Gastroesophageal sphincter (tissue), 4 donors: ENCODE measurements around the gene EVI5L. TPM values are rescaled to one million over a fixed set of nuclear protein-coding genes. Genes with fewer than 3 reads are reported as not detected.
A peak's percentile ranks its signal among the peaks of the same experiment; 100 is the strongest.
"Not testable (repeated sequence)": the region's sequence is repeated elsewhere in the genome, so short reads cannot be mapped to it uniquely, and the experiment has no call there.

Experiments
- ATAC-seq: fragments of 150-250 bp; one replicate; pipeline ENCODE4 v1.9.1; 2016; ENCODE audit warnings: mild to moderate bottlenecking, moderate library complexity
- H3K27ac ChIP-seq, 4 donors: fragments of 200-600 bp; sonication (generic) in 3 of 4; 1 replicate in 3 of 4; 2 replicates in 1 of 4; pipeline ENCODE4 v1.5.1; 2016 to 2019
- H3K27me3 ChIP-seq: fragments of 200-600 bp; sonication (generic); one replicate; pipeline ENCODE4 v1.5.1; 2019
- H3K36me3 ChIP-seq, 2 donors: fragments of 200-600 bp; sonication (generic); one replicate each; pipeline ENCODE4 v1.5.1; 2019; ENCODE audit warnings: control low read depth in 1 of 2
- H3K4me1 ChIP-seq, 3 donors: fragments of 200-600 bp; sonication (generic); 1 replicate in 2 of 3; 2 replicates in 1 of 3; pipeline ENCODE4 v1.5.1; 2016 to 2019; ENCODE audit warnings: control low read depth in 2 of 3
- H3K4me3 ChIP-seq, 2 donors: fragments of 200-600 bp; sonication (generic); one replicate each; pipeline ENCODE4 v1.5.1; 2019; ENCODE audit warnings: mild to moderate bottlenecking in 1 of 2, moderate library complexity in 1 of 2
- H3K9me3 ChIP-seq, 3 donors: fragments of 200-600 bp; sonication (generic); one replicate each; pipeline ENCODE4 v1.5.1; 2017 to 2019; ENCODE audit warnings: control low read depth in 2 of 3
- CTCF ChIP-seq, 4 experiments: fragments of 200-600 bp in 2 of 4; fragments of 450-650 bp in 2 of 4; sonication (generic) in 1 of 4; IDR thresholded peaks; one replicate each; pipeline ENCODE4 v1.5.1; 2017 to 2019; ENCODE audit warnings: antibody characterized with exemption in 4 of 4, mild to moderate bottlenecking in 2 of 4, moderate library complexity in 2 of 4
- EP300 ChIP-seq: sonication (generic); formaldehyde crosslinking; IDR thresholded peaks from one replicate; pipeline ENCODE4 v1.6.1; 2017; ENCODE audit warnings: antibody characterized with exemption, mild to moderate bottlenecking
- POLR2A ChIP-seq, 2 donors: fragments of 450-650 bp; IDR thresholded peaks; one replicate each; pipeline ENCODE4 v1.6.1; 2017; ENCODE audit warnings: antibody characterized with exemption in 2 of 2, mild to moderate bottlenecking in 2 of 2, moderate library complexity in 1 of 2
- POLR2AphosphoS5 ChIP-seq: sonication (generic); formaldehyde crosslinking; IDR thresholded peaks from one replicate; pipeline ENCODE4 v1.6.1; 2017; ENCODE audit warnings: antibody characterized with exemption
- WGBS, 2 donors: methylation state at CpG; one replicate each; pipeline ENCODE4 v1.1.5; 2018; ENCODE audit warnings: low coverage in 1 of 2; 5-methylcytosine and 5-hydroxymethylcytosine counted together
- total RNA-seq, 4 donors: library from RNA; depleted of rRNA; stranded (reverse); fragments of >200 nt; gene quantifications; one replicate each; pipeline ENCODE4 v1.1.0, GENCODE V29; 2016

The EVI5L gene
- total RNA-seq, 4 donors from 2014 or later: 17.3 to 46.3 (median 22.2) TPM

DNA sequence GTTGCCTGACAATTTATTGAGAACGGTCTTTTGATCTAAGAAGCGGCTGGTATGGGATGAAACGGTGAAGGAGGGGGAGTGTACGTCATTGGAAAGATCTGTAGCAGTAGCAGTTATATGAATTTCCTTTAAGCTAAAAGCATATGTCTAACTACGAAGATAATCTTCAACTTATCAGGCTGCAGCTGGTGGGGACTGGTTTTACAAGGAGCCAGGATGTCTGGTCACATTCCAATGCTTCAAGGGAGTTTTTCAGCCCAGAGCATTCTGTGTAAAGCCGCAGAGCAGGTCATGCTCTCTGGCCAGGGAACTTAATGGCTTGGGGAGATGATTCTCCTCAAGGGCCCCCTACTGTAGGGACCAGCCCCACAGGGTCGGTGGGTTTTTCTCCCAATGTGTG, 37.7 kb upstream of the EVI5L start:
- Histone ChIP-seq H3K4me1 (peaks cover 0 to 13% (median 0%) of the 10 kb centered on the region in 3 donors), H3K4me3 (no peak overlapping the region), H3K27ac (no peak overlapping the region), H3K9me3 (no peaks in the 10 kb centered on the region), H3K27me3 (peaks cover 73% of the 10 kb centered on the region), H3K36me3 (no peaks in the 10 kb centered on the region)
- no peak for ATAC-seq
- 20 to 35% methylated on average over 5 to 7 of the region's 7 CpGs for WGBS, 2 donors
- TF ChIP-seq EP300 (no peak), POLR2A (IDR thresholded peaks at IDR 0.05) (no peak), CTCF (IDR thresholded peaks at IDR 0.05) (no peak), POLR2AphosphoS5 (no peak)

DNA sequence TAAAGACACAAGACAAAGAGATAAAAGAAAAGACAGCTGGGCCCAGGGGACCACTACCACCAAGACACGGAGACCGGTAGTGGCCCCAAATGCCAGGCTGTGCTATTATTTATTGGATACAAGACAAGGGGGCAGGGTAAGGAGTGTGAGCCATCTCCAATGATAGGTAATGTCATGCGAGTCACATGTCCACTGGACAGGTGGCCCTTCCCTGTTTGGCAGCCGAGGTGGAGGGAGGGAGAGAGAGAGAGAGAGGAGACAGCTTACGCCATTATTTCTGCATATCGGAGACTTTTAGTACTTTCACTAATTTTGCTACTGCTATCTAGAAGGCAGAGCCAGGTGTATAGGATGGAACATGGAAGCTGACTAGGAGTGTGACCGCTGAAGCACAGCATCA, 37.3 kb upstream of the EVI5L start:
- ATAC-seq, H3K27ac ChIP-seq, H3K9me3 ChIP-seq, H3K4me3 ChIP-seq, H3K36me3 ChIP-seq: not testable (repeated sequence)
- Histone ChIP-seq H3K4me1 (peaks cover 0 to 13% (median 0%) of the 10 kb centered on the region in 3 donors), H3K27me3 (peaks cover 73% of the 10 kb centered on the region)
- 80% methylated on average over 7 of the region's 7 CpGs; no CpG with 5 or more reads in 1 of the 2 donors for WGBS, 2 donors

GRCh38 chr19:7793493-7793892, 36.5 kb upstream of the EVI5L start:
- TF ChIP-seq POLR2AphosphoS5 (no peak), EP300 (no peak), CTCF (IDR thresholded peaks at IDR 0.05) (no peak), POLR2A (IDR thresholded peaks at IDR 0.05) (no peak)
- no peaks in the 10 kb centered on the region for H3K9me3 ChIP-seq
- H3K4me1 ChIP-seq: peaks cover 0 to 8% (median 0%) of the 10 kb centered on the region in 3 donors
- ATAC-seq: no peak
- peaks cover 73% of the 10 kb centered on the region for H3K27me3 ChIP-seq
- 69 to 78% methylated on average over 3 of the region's 3 CpGs for WGBS, 2 donors
- H3K36me3 ChIP-seq: no peaks in the 10 kb centered on the region
- no peak overlapping the region for H3K4me3 ChIP-seq
- H3K27ac ChIP-seq: no peak overlapping the region

GRCh38 chr19:7795555-7796161, 34.4 kb upstream of the EVI5L start:
- no peak overlapping the region for H3K27ac ChIP-seq
- peaks cover 0 to 14% (median 0%) of the 10 kb centered on the region in 3 donors for H3K4me1 ChIP-seq
- H3K9me3 ChIP-seq: peaks cover 0 to 3% (median 0%) of the 10 kb centered on the region in 3 donors
- H3K27me3 ChIP-seq: peaks cover 70% of the 10 kb centered on the region
- no peak for ATAC-seq
- no peak for TF ChIP-seq POLR2A (IDR thresholded peaks at IDR 0.05)
- no peak for TF ChIP-seq EP300
- TF ChIP-seq CTCF (IDR thresholded peaks at IDR 0.05): no peak
- TF ChIP-seq POLR2AphosphoS5: no peak
- no peak overlapping the region for H3K4me3 ChIP-seq
- 27 to 45% methylated on average over 8 of the region's 8 CpGs for WGBS, 2 donors
- H3K36me3 ChIP-seq: no peaks in the 10 kb centered on the region

DNA sequence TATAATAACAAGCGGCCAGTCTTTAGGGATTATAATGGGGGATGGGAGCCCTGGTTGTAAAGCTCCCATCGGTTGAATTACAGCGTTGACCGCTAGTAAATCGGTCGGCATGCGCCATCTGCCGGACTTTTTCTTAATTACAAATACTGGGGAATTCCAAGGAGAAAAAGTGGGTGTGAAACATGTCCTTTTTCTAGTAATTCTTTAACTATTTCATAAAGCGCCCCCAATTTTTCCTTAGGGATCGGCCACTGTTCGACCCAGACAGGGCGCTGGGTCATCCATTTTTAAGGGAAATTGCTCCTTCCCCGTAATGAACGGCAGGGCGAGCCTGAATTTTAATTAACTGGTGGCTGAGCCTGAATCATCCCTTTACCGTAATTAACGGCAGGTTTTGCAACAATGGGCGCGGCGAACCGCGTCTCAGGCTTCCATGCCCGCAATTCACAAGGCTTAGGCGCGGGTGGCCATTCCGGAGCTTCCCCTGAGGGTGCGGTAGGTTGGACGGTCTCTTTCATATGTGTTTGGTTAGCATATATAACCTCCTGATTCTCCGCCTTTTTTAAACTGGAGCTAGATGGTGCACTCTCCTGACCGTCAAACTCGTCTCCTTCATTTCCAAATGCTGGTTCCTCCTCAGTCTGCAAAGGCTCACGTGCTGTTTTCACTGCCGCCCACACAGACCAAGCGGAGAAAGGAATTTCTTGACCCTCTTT, 30.2 kb upstream of the EVI5L start:
- H3K27me3 ChIP-seq: peaks cover 90% of the 10 kb centered on the region
- 2 to 3% methylated on average over 14 to 17 of the region's 34 CpGs for WGBS, 2 donors
- peak overlapping the region in 1 of 2 donors; percentile 9 for H3K4me3 ChIP-seq
- H3K27ac ChIP-seq: no peak overlapping the region
- peak; percentile 60 for ATAC-seq
- H3K4me1 ChIP-seq: peaks cover 0 to 14% (median 0%) of the 10 kb centered on the region in 3 donors
- no peaks in the 10 kb centered on the region for H3K36me3 ChIP-seq
- peaks cover 0 to 7% (median 0%) of the 10 kb centered on the region in 3 donors for H3K9me3 ChIP-seq
- TF ChIP-seq POLR2AphosphoS5: peak; percentile 12
- no peak for TF ChIP-seq EP300
- TF ChIP-seq CTCF (IDR thresholded peaks at IDR 0.05): peak in 3 of 4 experiments; percentile 49 to 70 (median 67)
- TF ChIP-seq POLR2A (IDR thresholded peaks at IDR 0.05): no peak
